Osteoblast (primary cell): Measurements from ENCODE around the gene PLEKHN1. TPM values are rescaled to one million over a fixed set of nuclear protein-coding genes. Genes with fewer than 3 reads are reported as not detected.
"Not testable (repeated sequence)": the region's sequence is repeated elsewhere in the genome, so short reads cannot be mapped to it uniquely, and the experiment has no call there.

Source experiments
- DNase-seq: peaks from one replicate; pipeline ENCODE4 v3.0.0; 2011; ENCODE audit warnings: low spot score, mixed read lengths; ENCODE audit not compliant: insufficient read length; ENCODE audit errors: missing footprints
- H2AFZ ChIP-seq: 2 replicates; pipeline ENCODE4 v1.6.0; 2011; ENCODE audit warnings: mild to moderate bottlenecking, low read length
- H3K27ac ChIP-seq: 2 replicates; pipeline ENCODE4 v1.5.1; 2011; ENCODE audit warnings: mild to moderate bottlenecking, low read depth, low read length, moderate library complexity
- H3K27me3 ChIP-seq: 2 replicates; pipeline ENCODE4 v1.6.0; 2012; ENCODE audit warnings: mild to moderate bottlenecking, control low read depth, inconsistent platforms, low read length, moderate library complexity; ENCODE audit not compliant: insufficient read depth
- H3K36me3 ChIP-seq: 2 replicates; pipeline ENCODE4 v1.5.1; 2011; ENCODE audit warnings: mild to moderate bottlenecking, low read length, control low read depth, moderate library complexity; ENCODE audit not compliant: insufficient read depth
- H3K4me1 ChIP-seq: 2 replicates; pipeline ENCODE4 v1.5.1; 2011; ENCODE audit warnings: mild to moderate bottlenecking, low read length, control low read depth, moderate library complexity; ENCODE audit not compliant: insufficient read depth
- H3K4me2 ChIP-seq: 2 replicates; pipeline ENCODE4 v1.6.0; 2011; ENCODE audit warnings: mild to moderate bottlenecking, low read length; ENCODE audit not compliant: insufficient read depth
- H3K4me3 ChIP-seq: fragments of 200-600 bp; sonication (generic); 3 replicates; pipeline ENCODE4 v1.5.1; 2012; ENCODE audit warnings: mild to moderate bottlenecking, low read length, inconsistent platforms; ENCODE audit not compliant: insufficient read depth
- H3K79me2 ChIP-seq: 2 replicates; pipeline ENCODE4 v1.6.0; 2012; ENCODE audit warnings: mild to moderate bottlenecking, low read length, control low read depth, inconsistent platforms; ENCODE audit not compliant: insufficient read depth
- H3K9me3 ChIP-seq: 2 replicates; pipeline ENCODE4 v1.5.1; 2011; ENCODE audit warnings: low read depth, low read length, control low read depth
- H4K20me1 ChIP-seq: 2 replicates; pipeline ENCODE4 v1.6.0; 2012; ENCODE audit warnings: mild to moderate bottlenecking, low read length, control low read depth; ENCODE audit not compliant: insufficient read depth
- total RNA-seq: library from RNA; depleted of rRNA; stranded (reverse); fragments of >200 nt; gene quantifications from 2 replicates; pipeline ENCODE4 v1.2.3, GENCODE V29; 2012
- TF ChIP-seq, protein P1 (sequence below): IDR thresholded peaks from 2 replicates; pipeline ENCODE4 v1.5.1; 2011; ENCODE audit warnings: mild to moderate bottlenecking, low read depth, low read length, moderate library complexity; ENCODE audit errors: extremely low read depth

The PLEKHN1 gene
- total RNA-seq, 1 donor = 0.36 TPM

GRCh38 chr1:944341-945325 is 21.6 kb upstream of the PLEKHN1 start:
- H3K4me2 ChIP-seq = no peak overlapping the region
- no peak for DNase-seq
- peaks cover 30% of the 10 kb centered on the region for H3K36me3 ChIP-seq
- no peak overlapping the region for H2AFZ ChIP-seq
- H4K20me1 ChIP-seq = peaks cover 15% of the 10 kb centered on the region
- no peaks in the 10 kb centered on the region for H3K27me3 ChIP-seq
- H3K9me3 ChIP-seq = no peaks in the 10 kb centered on the region
- H3K4me1 ChIP-seq = peaks cover 16% of the 10 kb centered on the region
- no peaks in the 10 kb centered on the region for H3K79me2 ChIP-seq
- TF ChIP-seq, protein P1, sequence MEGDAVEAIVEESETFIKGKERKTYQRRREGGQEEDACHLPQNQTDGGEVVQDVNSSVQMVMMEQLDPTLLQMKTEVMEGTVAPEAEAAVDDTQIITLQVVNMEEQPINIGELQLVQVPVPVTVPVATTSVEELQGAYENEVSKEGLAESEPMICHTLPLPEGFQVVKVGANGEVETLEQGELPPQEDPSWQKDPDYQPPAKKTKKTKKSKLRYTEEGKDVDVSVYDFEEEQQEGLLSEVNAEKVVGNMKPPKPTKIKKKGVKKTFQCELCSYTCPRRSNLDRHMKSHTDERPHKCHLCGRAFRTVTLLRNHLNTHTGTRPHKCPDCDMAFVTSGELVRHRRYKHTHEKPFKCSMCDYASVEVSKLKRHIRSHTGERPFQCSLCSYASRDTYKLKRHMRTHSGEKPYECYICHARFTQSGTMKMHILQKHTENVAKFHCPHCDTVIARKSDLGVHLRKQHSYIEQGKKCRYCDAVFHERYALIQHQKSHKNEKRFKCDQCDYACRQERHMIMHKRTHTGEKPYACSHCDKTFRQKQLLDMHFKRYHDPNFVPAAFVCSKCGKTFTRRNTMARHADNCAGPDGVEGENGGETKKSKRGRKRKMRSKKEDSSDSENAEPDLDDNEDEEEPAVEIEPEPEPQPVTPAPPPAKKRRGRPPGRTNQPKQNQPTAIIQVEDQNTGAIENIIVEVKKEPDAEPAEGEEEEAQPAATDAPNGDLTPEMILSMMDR = no peak
- no peak overlapping the region for H3K27ac ChIP-seq
- no peak overlapping the region for H3K4me3 ChIP-seq

GRCh38 chr1:945688-946556 is 20.4 kb upstream of the PLEKHN1 start:
- H3K9me3 ChIP-seq = no peaks in the 10 kb centered on the region
- H3K36me3 ChIP-seq = peaks cover 42% of the 10 kb centered on the region
- TF ChIP-seq, protein P1 = no peak
- no peaks in the 10 kb centered on the region for H3K27me3 ChIP-seq
- no peak for DNase-seq
- H2AFZ ChIP-seq = no peak overlapping the region
- H3K4me3 ChIP-seq = no peak overlapping the region
- H3K4me2 ChIP-seq = no peak overlapping the region
- peaks cover 28% of the 10 kb centered on the region for H4K20me1 ChIP-seq
- peaks cover 6% of the 10 kb centered on the region for H3K4me1 ChIP-seq
- H3K79me2 ChIP-seq = no peaks in the 10 kb centered on the region
- H3K27ac ChIP-seq = no peak overlapping the region

GRCh38 chr1:946811-947210 is 19.5 kb upstream of the PLEKHN1 start:
- H3K27ac ChIP-seq, H3K27me3 ChIP-seq, H2AFZ ChIP-seq, H3K4me1 ChIP-seq, H3K4me2 ChIP-seq, H3K79me2 ChIP-seq, DNase-seq, H3K4me3 ChIP-seq, H3K9me3 ChIP-seq: not testable (repeated sequence)
- H4K20me1 ChIP-seq = peaks cover 32% of the 10 kb centered on the region
- H3K36me3 ChIP-seq = peaks cover 50% of the 10 kb centered on the region

DNA sequence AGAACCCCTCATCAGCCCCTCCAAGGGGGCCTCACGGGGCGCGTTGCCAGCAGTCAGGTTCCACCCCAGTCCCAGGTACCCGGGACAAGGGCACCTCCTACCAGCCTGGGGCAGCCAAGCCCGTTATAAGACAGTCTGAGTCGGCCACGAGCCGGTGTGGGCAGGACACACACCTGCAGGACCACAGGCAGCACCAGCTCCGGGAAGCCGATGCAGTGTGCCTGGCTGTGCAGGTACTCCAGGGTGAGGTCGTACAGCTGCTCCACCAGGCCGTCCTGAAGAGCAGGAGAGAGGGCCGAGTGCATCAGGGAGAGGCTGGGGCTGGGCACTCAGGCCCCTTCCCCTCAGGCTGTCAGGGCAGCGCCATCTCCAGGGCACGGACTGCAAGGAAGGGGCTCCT is 18.3 kb upstream of the PLEKHN1 start:
- no peak overlapping the region for H3K4me3 ChIP-seq
- H3K9me3 ChIP-seq = no peaks in the 10 kb centered on the region
- DNase-seq = no peak
- H3K36me3 ChIP-seq = peaks cover 59% of the 10 kb centered on the region
- no peaks in the 10 kb centered on the region for H3K4me1 ChIP-seq
- H4K20me1 ChIP-seq = peaks cover 34% of the 10 kb centered on the region
- no peak overlapping the region for H3K4me2 ChIP-seq
- H3K27me3 ChIP-seq = no peaks in the 10 kb centered on the region
- no peaks in the 10 kb centered on the region for H3K79me2 ChIP-seq
- H3K27ac ChIP-seq = no peak overlapping the region
- no peak overlapping the region for H2AFZ ChIP-seq
- TF ChIP-seq, protein P1 = no peak
